Osteocyte (in vitro differentiated cells): ENCODE measurements around the gene GATA2. TPM values are rescaled to one million over a fixed set of nuclear protein-coding genes. Genes with fewer than 3 reads are reported as not detected.

Source experiments
- DNase-seq: peaks from one replicate; pipeline ENCODE4 v3.0.0; 2021; ENCODE audit warnings: mixed read lengths; ENCODE audit not compliant: unreplicated experiment; ENCODE audit errors: extremely low spot score
- H3K27ac Mint-ChIP-seq: one replicate; pipeline ENCODE4 v1.8.0; 2021; ENCODE audit warnings: mild to moderate bottlenecking, mixed read lengths; ENCODE audit not compliant: unreplicated experiment
- H3K27me3 Mint-ChIP-seq: one replicate; pipeline ENCODE4 v1.8.0; 2021; ENCODE audit warnings: mixed read lengths; ENCODE audit not compliant: unreplicated experiment
- H3K36me3 Mint-ChIP-seq: one replicate; pipeline ENCODE4 v1.8.0; 2021; ENCODE audit warnings: mixed read lengths; ENCODE audit not compliant: unreplicated experiment
- H3K4me1 Mint-ChIP-seq: one replicate; pipeline ENCODE4 v1.8.0; 2021; ENCODE audit warnings: mixed read lengths; ENCODE audit not compliant: unreplicated experiment
- H3K4me3 Mint-ChIP-seq: one replicate; pipeline ENCODE4 v1.8.0; 2021; ENCODE audit warnings: mild to moderate bottlenecking, moderate library complexity, mixed read lengths; ENCODE audit not compliant: unreplicated experiment
- H3K9me3 Mint-ChIP-seq: one replicate; pipeline ENCODE4 v1.8.0; 2021; ENCODE audit warnings: mixed read lengths; ENCODE audit not compliant: unreplicated experiment
- total RNA-seq: library from RNA; stranded (reverse); gene quantifications from 2 replicates; pipeline ENCODE4 v1.2.1, GENCODE V29; 2021
- TF ChIP-seq, protein P1 (sequence below): fragments of 200-600 bp; sonication (generic); IDR thresholded peaks from 2 replicates; pipeline ENCODE4 v1.5.0; 2021; ENCODE audit warnings: antibody characterized with exemption, mild to moderate bottlenecking, moderate library complexity

Gene GATA2
- total RNA-seq, 1 donor from 2014 or later, result 0.67 TPM

DNA sequence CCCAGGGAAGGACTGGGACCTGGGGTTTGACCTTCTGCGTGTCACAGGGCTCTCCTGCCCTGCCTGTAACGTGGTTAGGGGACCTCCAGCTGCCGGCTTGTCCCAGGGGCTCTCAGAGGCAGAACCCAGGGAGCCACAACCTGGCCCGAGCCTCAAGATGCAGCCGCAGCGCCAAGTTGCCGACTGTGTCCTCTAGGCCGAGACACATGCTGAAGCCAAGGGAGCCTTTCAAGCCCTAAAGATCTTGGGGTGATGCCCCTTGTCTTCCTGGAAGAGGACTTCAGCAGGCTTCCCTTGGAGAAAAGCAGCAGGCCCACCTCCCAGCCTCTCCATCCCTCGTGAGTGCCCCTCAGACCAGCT lies 33.6 kb downstream of the GATA2 start:
- peaks cover 44% of the 10 kb centered on the region for H3K27me3 Mint-ChIP-seq
- no peaks in the 10 kb centered on the region for H3K9me3 Mint-ChIP-seq
- TF ChIP-seq, protein P1, sequence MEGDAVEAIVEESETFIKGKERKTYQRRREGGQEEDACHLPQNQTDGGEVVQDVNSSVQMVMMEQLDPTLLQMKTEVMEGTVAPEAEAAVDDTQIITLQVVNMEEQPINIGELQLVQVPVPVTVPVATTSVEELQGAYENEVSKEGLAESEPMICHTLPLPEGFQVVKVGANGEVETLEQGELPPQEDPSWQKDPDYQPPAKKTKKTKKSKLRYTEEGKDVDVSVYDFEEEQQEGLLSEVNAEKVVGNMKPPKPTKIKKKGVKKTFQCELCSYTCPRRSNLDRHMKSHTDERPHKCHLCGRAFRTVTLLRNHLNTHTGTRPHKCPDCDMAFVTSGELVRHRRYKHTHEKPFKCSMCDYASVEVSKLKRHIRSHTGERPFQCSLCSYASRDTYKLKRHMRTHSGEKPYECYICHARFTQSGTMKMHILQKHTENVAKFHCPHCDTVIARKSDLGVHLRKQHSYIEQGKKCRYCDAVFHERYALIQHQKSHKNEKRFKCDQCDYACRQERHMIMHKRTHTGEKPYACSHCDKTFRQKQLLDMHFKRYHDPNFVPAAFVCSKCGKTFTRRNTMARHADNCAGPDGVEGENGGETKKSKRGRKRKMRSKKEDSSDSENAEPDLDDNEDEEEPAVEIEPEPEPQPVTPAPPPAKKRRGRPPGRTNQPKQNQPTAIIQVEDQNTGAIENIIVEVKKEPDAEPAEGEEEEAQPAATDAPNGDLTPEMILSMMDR, result no peak
- DNase-seq, result no peak
- no peak overlapping the region for H3K4me3 Mint-ChIP-seq
- no peaks in the 10 kb centered on the region for H3K36me3 Mint-ChIP-seq
- no peak overlapping the region for H3K27ac Mint-ChIP-seq
- no peaks in the 10 kb centered on the region for H3K4me1 Mint-ChIP-seq

DNA sequence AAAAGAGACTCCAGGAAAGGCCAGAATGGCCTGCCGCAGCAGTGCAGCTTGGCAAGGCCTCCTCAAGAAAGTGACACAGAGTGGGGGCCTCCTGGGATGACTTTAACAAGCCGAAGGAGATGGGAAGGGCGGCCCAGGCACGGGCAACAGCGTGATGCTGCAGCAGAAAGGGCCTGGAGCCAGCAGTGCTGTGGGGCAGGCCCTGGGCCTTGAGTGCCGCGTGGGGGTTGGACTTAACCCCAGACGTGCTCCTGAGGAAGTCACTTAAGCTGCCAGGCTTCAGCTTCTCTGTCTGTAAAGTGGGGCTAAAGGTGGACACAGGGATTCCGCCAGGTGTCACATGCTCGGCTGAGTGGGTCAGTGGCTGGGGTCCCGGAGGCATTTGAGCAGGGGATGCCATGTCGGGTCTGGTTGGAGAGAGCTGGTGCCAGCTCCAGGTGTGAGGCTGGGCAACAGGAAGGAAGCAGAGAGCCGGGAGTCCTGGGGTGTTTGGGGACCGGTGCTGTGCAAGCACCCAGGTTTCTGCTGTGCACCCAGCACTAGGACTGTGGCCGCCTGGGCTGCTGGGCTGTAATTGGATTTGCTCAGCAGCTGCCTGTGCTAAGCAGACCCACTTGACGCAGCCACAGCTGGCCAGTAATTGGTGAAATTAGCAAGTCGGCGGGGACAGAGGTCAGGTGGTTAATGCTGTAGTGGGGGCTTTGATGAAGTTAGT lies 34.1 kb downstream of the GATA2 start:
- peaks cover 43% of the 10 kb centered on the region for H3K27me3 Mint-ChIP-seq
- no peak overlapping the region for H3K27ac Mint-ChIP-seq
- H3K4me1 Mint-ChIP-seq, result no peaks in the 10 kb centered on the region
- H3K4me3 Mint-ChIP-seq, result no peak overlapping the region
- DNase-seq, result no peak
- no peaks in the 10 kb centered on the region for H3K36me3 Mint-ChIP-seq
- TF ChIP-seq, protein P1, result no peak
- H3K9me3 Mint-ChIP-seq, result no peaks in the 10 kb centered on the region

GRCh38 chr3:128457937-128458336 lies 35.1 kb downstream of the GATA2 start:
- H3K27me3 Mint-ChIP-seq, result peaks cover 43% of the 10 kb centered on the region

DNA sequence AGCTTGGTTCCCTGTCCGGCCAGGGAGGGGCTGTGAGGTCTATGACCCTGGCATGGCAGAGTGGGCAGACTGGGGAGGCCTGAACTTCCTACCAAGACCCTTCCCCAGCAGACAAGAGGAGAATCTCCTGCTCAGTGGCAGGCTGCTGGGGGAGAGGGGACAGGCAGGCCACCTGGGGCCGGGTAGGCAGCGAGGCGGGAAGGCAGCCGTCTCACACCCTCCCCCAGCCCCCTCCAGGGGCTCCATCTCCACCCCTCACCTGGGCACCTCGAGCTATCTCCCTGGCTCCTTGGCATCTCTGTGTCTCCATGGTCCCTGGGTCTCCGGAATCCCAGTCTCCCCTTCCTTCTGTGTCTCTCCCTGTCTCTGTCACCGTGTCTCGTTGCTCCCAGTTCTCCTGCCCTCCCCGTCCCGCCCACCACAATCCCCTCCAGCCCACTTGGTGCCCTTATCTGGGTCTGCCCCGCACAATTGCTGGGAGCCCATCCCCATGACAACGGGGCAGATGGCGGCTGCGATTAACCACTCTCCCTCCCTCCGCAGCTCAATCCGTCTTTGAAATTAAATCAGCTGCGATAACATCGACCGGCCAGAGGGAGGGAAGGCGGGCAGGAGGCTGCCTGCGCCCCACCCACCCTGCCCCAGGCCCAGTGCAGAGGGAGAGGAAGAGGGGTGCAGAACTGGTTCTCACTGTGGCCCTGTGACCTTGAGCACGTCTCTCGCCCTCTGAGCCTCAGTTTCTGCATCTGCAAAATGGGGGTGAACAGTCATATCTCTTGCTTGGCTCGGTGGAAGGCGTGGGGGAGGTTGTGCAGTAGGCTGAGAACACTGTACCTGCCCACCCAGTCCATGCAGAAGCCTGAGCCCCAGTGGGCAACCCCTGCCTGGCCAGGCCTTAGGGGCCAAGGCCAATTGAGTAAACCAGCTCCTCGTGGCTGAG lies 36.0 kb downstream of the GATA2 start:
- Mint-ChIP-seq H3K9me3 (no peaks in the 10 kb centered on the region), H3K4me1 (no peaks in the 10 kb centered on the region), H3K36me3 (no peaks in the 10 kb centered on the region), H3K27ac (no peak overlapping the region), H3K27me3 (peaks cover 47% of the 10 kb centered on the region), H3K4me3 (no peak overlapping the region)
- no peak for DNase-seq
- TF ChIP-seq, protein P1, result no peak

More at GRCh38 chr3:128457937-128458336, 35.1 kb downstream of the GATA2 start:
- no peaks in the 10 kb centered on the region for H3K4me1 Mint-ChIP-seq
- H3K9me3 Mint-ChIP-seq, result no peaks in the 10 kb centered on the region
- H3K27ac Mint-ChIP-seq, result no peak overlapping the region
- no peaks in the 10 kb centered on the region for H3K36me3 Mint-ChIP-seq
- DNase-seq, result no peak
- TF ChIP-seq, protein P1, result no peak
- H3K4me3 Mint-ChIP-seq, result no peak overlapping the region
